ENCODE results near the gene MORC1.

DNA sequence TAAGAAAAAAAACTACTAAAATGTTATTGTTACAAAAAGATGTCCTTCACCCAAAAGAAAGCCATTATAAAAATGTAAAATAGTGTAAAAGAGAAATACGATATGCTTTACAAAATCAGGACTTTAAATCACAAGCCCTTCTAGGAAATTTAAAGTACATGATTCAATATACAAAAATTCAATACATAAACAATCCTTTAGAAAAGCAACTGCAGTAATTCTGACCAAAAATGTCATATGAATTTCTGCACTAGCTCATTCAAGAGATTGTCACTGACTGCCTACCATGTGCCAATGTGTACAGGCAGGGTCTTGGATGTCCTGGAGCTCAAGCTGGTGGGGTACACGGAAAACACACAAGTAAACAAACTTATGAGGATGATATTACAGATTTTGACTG, 2.5 kb downstream of the MORC1 start:
- TF ChIP-seq, protein P1, sequence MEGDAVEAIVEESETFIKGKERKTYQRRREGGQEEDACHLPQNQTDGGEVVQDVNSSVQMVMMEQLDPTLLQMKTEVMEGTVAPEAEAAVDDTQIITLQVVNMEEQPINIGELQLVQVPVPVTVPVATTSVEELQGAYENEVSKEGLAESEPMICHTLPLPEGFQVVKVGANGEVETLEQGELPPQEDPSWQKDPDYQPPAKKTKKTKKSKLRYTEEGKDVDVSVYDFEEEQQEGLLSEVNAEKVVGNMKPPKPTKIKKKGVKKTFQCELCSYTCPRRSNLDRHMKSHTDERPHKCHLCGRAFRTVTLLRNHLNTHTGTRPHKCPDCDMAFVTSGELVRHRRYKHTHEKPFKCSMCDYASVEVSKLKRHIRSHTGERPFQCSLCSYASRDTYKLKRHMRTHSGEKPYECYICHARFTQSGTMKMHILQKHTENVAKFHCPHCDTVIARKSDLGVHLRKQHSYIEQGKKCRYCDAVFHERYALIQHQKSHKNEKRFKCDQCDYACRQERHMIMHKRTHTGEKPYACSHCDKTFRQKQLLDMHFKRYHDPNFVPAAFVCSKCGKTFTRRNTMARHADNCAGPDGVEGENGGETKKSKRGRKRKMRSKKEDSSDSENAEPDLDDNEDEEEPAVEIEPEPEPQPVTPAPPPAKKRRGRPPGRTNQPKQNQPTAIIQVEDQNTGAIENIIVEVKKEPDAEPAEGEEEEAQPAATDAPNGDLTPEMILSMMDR (IDR thresholded peaks at IDR 0.05; ENCODE audit: poor library complexity, severe bottlenecking): no peak
- TF ChIP-seq EZH2 (IDR thresholded peaks at IDR 0.05; ENCODE audit: borderline replicate concordance, insufficient read depth, low read length, poor library complexity, severe bottlenecking) (no peak), EP300 (conservative IDR thresholded peaks at IDR 0.05; ENCODE audit: poor library complexity, severe bottlenecking) (no peak), TAF1 (IDR thresholded peaks at IDR 0.05; ENCODE audit: low read depth) (no peak)
- TF ChIP-seq, protein P2, sequence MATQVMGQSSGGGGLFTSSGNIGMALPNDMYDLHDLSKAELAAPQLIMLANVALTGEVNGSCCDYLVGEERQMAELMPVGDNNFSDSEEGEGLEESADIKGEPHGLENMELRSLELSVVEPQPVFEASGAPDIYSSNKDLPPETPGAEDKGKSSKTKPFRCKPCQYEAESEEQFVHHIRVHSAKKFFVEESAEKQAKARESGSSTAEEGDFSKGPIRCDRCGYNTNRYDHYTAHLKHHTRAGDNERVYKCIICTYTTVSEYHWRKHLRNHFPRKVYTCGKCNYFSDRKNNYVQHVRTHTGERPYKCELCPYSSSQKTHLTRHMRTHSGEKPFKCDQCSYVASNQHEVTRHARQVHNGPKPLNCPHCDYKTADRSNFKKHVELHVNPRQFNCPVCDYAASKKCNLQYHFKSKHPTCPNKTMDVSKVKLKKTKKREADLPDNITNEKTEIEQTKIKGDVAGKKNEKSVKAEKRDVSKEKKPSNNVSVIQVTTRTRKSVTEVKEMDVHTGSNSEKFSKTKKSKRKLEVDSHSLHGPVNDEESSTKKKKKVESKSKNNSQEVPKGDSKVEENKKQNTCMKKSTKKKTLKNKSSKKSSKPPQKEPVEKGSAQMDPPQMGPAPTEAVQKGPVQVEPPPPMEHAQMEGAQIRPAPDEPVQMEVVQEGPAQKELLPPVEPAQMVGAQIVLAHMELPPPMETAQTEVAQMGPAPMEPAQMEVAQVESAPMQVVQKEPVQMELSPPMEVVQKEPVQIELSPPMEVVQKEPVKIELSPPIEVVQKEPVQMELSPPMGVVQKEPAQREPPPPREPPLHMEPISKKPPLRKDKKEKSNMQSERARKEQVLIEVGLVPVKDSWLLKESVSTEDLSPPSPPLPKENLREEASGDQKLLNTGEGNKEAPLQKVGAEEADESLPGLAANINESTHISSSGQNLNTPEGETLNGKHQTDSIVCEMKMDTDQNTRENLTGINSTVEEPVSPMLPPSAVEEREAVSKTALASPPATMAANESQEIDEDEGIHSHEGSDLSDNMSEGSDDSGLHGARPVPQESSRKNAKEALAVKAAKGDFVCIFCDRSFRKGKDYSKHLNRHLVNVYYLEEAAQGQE (IDR thresholded peaks at IDR 0.05; ENCODE audit: borderline replicate concordance): no peak
